Mesendoderm (in vitro differentiated cells): ENCODE results near the gene ACSS2.
"Not testable (repeated sequence)": the region's sequence is repeated elsewhere in the genome, so short reads cannot be mapped to it uniquely, and the experiment has no call there.

Experiments used
- DNase-seq: peaks from one replicate; pipeline ENCODE4 v3.0.0; 2013
- H2AK5ac ChIP-seq: 2 replicates; pipeline ENCODE4 v1.6.1; 2013; ENCODE audit warnings: low read length, inconsistent platforms
- H2BK120ac ChIP-seq: 2 replicates; pipeline ENCODE4 v1.6.1; 2013; ENCODE audit warnings: low read depth, mild to moderate bottlenecking, low read length, moderate library complexity, mixed read lengths
- H2BK15ac ChIP-seq: replicated peaks from 2 replicates; pipeline ENCODE4 v1.6.1; 2013; ENCODE audit warnings: low read depth, mild to moderate bottlenecking, moderate library complexity
- H2BK5ac ChIP-seq: 2 replicates; pipeline ENCODE4 v1.6.1; 2013; ENCODE audit warnings: low read length, inconsistent platforms
- H3K18ac ChIP-seq: 2 replicates; pipeline ENCODE4 v1.6.1; 2013; ENCODE audit warnings: mild to moderate bottlenecking, low read length, mixed read lengths
- H3K23ac ChIP-seq: one replicate; pipeline ENCODE4 v1.6.1; 2013; ENCODE audit warnings: low read length
- H3K27ac ChIP-seq: 2 replicates; pipeline ENCODE4 v1.5.1; 2013; ENCODE audit warnings: low read depth, mild to moderate bottlenecking, inconsistent platforms, low read length, moderate library complexity
- H3K27me3 ChIP-seq: 2 replicates; pipeline ENCODE4 v1.6.1; 2013; ENCODE audit warnings: low read length, control low read depth, mild to moderate bottlenecking, inconsistent platforms; ENCODE audit not compliant: insufficient read depth, poor library complexity
- H3K36me3 ChIP-seq: 2 replicates; pipeline ENCODE4 v1.6.1; 2013; ENCODE audit warnings: low read length, inconsistent platforms; ENCODE audit not compliant: control insufficient read depth, insufficient read depth
- H3K4ac ChIP-seq: one replicate; pipeline ENCODE4 v1.6.1; 2013; ENCODE audit warnings: low read depth, mild to moderate bottlenecking, low read length, moderate library complexity
- H3K4me1 ChIP-seq: 2 replicates; pipeline ENCODE4 v1.6.1; 2013; ENCODE audit warnings: low read depth, low read length, inconsistent platforms; ENCODE audit not compliant: control insufficient read depth
- H3K4me2 ChIP-seq: 2 replicates; pipeline ENCODE4 v1.6.1; 2013; ENCODE audit warnings: low read length
- H3K4me3 ChIP-seq: 2 replicates; pipeline ENCODE4 v1.5.1; 2013; ENCODE audit warnings: mild to moderate bottlenecking, low read length
- H3K56ac ChIP-seq: one replicate; pipeline ENCODE4 v1.6.1; 2013; ENCODE audit warnings: low read length
- H3K79me1 ChIP-seq: 2 replicates; pipeline ENCODE4 v1.6.1; 2013; ENCODE audit warnings: low read length, inconsistent platforms
- H3K79me2 ChIP-seq: 2 replicates; pipeline ENCODE4 v1.6.1; 2013; ENCODE audit warnings: mild to moderate bottlenecking, low read length; ENCODE audit not compliant: control insufficient read depth, insufficient read depth
- H3K9ac ChIP-seq: 2 replicates; pipeline ENCODE4 v1.6.1; 2013; ENCODE audit warnings: low read length, inconsistent platforms
- H4K5ac ChIP-seq: one replicate; pipeline ENCODE4 v1.6.1; 2013; ENCODE audit warnings: low read length
- H4K8ac ChIP-seq: one replicate; pipeline ENCODE4 v1.6.1; 2013; ENCODE audit warnings: low read depth, mild to moderate bottlenecking, control low read depth, low read length, moderate library complexity
- WGBS: extraction: QIAGEN DNeasy Blood & Tissue Kit; methylation state at CpG from one replicate; pipeline ENCODE4 v1.1.7; 2013; ENCODE audit warnings: low lambda C conversion rate, missing lambda C conversion rate; ENCODE audit not compliant: insufficient coverage; ENCODE audit errors: extremely low coverage; 5-methylcytosine and 5-hydroxymethylcytosine counted together

The ACSS2 gene

DNA sequence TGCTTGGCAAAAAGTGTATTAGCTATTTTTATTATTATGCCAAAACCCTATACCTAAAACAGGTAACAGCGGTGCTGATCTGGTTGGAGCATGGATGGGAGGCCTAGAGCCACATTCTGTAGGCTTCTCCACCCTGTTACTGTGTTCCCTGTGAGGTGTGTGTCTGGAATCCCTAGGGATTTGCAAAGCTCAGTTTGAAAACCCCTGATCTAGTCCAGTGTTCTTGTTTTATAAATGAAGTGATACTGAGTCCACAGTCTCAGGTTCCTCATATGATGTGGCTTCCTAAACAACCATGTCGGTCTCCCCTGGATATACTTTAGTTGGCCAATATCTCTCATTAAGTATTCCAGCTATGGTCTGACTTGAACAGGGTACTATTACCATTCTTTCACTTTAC, 16.3 kb downstream of the ACSS2 start:
- WGBS = no CpG with 5 or more reads among the region's 2 CpGs
- H3K27ac ChIP-seq = no peak overlapping the region
- H3K4ac ChIP-seq = no peak overlapping the region
- no peak overlapping the region for H4K5ac ChIP-seq
- no peak overlapping the region for H4K8ac ChIP-seq
- no peaks in the 10 kb centered on the region for H3K4me1 ChIP-seq
- H2BK15ac ChIP-seq = no peak overlapping the region
- DNase-seq = no peak
- H3K4me2 ChIP-seq = no peak overlapping the region
- H3K27me3 ChIP-seq = no peaks in the 10 kb centered on the region
- no peak overlapping the region for H3K4me3 ChIP-seq
- H3K23ac ChIP-seq = no peak overlapping the region
- no peak overlapping the region for H3K9ac ChIP-seq
- no peak overlapping the region for H2AK5ac ChIP-seq
- no peaks in the 10 kb centered on the region for H3K79me2 ChIP-seq
- H3K79me1 ChIP-seq = no peaks in the 10 kb centered on the region
- H3K18ac ChIP-seq = no peak overlapping the region
- H2BK5ac ChIP-seq = no peak overlapping the region
- H3K56ac ChIP-seq = no peak overlapping the region
- H2BK120ac ChIP-seq = no peak overlapping the region
- no peaks in the 10 kb centered on the region for H3K36me3 ChIP-seq

DNA sequence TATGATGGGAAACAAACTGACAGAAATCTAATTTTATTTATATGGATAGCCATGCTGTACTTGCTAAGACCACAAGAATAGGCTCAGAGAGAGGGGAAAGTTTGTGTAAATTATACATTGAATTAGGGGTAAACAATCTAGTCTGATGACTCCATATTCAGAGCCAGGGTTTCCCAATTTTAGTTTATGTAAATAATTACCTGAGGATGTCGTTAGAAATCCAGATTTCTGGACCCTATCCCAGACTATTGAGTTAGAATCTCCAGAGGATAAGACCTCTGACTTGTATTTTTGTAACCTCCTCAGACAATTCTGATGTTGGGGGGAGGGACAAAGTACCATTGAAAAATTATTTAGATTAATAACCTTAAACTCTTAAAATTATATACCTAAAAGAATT, 18.3 kb downstream of the ACSS2 start:
- Histone ChIP-seq H2BK15ac (no peak overlapping the region), H2BK120ac (no peak overlapping the region), H4K5ac (no peak overlapping the region), H3K18ac (no peak overlapping the region), H3K79me1 (no peaks in the 10 kb centered on the region), H2BK5ac (no peak overlapping the region), H3K27me3 (no peaks in the 10 kb centered on the region), H3K23ac (no peak overlapping the region), H3K4me2 (no peak overlapping the region), H3K4me3 (no peak overlapping the region), H2AK5ac (no peak overlapping the region), H3K4ac (no peak overlapping the region), H3K79me2 (no peaks in the 10 kb centered on the region), H3K4me1 (no peaks in the 10 kb centered on the region), H4K8ac (no peak overlapping the region), H3K27ac (no peak overlapping the region), H3K36me3 (no peaks in the 10 kb centered on the region), H3K56ac (no peak overlapping the region), H3K9ac (no peak overlapping the region)
- DNase-seq = no peak
- WGBS = no CpG with 5 or more reads among the region's 1 CpG

DNA sequence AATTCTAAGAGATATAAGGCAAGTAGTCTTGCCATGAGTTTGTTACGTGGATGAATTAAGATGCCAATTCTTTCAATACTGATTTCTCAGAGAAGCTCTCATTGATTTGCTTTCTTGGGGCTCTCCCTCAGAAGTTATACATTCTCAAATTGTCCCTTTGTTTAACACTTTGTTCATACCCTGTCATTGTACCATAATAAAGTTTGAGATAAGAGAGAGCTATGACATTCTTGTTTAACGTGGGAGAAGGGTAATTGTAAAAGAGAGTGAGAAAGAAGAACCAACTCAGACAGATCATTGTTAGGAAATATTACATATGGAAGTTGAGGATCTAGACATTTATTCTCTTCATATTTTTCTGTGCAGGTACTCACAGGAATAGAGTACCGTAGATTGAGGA, 19.1 kb downstream of the ACSS2 start:
- no peaks in the 10 kb centered on the region for H3K36me3 ChIP-seq
- no peak overlapping the region for H2BK5ac ChIP-seq
- DNase-seq = no peak
- no peaks in the 10 kb centered on the region for H3K79me1 ChIP-seq
- H3K79me2 ChIP-seq = no peaks in the 10 kb centered on the region
- H4K5ac ChIP-seq = no peak overlapping the region
- WGBS = no CpG with 5 or more reads among the region's 3 CpGs
- no peak overlapping the region for H2BK120ac ChIP-seq
- no peaks in the 10 kb centered on the region for H3K4me1 ChIP-seq
- H2BK15ac ChIP-seq = no peak overlapping the region
- H3K27me3 ChIP-seq = no peaks in the 10 kb centered on the region
- H3K56ac ChIP-seq = no peak overlapping the region
- H3K4ac ChIP-seq = no peak overlapping the region
- no peak overlapping the region for H3K27ac ChIP-seq
- H3K9ac ChIP-seq = no peak overlapping the region
- H3K23ac ChIP-seq = no peak overlapping the region
- no peak overlapping the region for H3K18ac ChIP-seq
- H3K4me3 ChIP-seq = no peak overlapping the region
- no peak overlapping the region for H3K4me2 ChIP-seq
- H4K8ac ChIP-seq = no peak overlapping the region
- no peak overlapping the region for H2AK5ac ChIP-seq

DNA sequence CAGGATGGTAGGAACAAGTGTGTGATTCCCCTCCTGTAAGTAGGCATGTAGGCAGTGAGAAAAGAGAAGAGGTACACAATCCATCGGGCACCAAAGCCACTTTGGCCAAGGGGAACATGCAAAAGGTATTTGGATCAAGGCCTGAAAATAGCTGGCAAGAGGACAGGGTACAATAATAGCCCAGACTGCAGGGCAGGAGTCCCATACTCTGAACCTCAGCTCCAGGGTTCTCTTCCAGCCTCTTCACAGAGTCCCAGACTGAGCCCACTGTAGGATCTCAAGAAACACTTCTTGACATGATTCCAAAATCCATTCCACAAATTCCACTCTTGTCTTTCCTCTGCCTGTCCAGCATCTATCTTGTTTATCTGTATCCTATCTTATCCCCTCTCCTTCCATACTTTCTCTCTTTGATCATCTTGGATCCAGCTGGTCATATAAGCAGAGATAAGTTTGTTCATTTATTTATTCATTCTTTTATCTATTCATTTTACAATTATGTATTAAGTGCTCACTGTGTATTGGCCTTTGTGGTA, 19.7 kb downstream of the ACSS2 start:
- WGBS = no CpG with 5 or more reads among the region's 1 CpG

DNA sequence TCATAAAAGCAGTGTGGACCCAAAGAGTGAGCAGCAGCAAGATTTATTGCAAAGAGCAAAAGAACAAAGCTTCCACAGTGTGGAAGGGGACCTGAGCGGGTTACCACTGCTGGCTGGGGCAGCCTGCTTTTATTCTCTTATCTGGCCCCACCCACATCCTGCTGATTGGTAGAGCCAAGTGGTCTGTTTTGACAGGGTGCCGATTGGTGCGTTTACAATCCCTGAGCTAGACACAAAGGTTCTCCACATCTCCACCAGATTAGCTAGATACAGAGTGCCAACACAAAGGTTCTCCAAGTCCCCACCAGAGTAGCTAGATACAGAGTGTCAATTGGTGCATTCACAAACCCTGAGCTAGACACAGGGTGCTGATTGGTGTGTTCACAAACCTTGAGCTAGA, 21.7 kb downstream of the ACSS2 start:
- not testable (repeated sequence) for H4K8ac ChIP-seq, H2AK5ac ChIP-seq, H3K36me3 ChIP-seq, H3K27me3 ChIP-seq, H3K4ac ChIP-seq, H3K4me2 ChIP-seq, H3K4me1 ChIP-seq, H2BK5ac ChIP-seq, DNase-seq, H3K79me2 ChIP-seq, H3K27ac ChIP-seq, H2BK15ac ChIP-seq, H3K56ac ChIP-seq, H3K23ac ChIP-seq, H2BK120ac ChIP-seq, H3K18ac ChIP-seq, H3K9ac ChIP-seq, H3K79me1 ChIP-seq, H3K4me3 ChIP-seq, H4K5ac ChIP-seq
- WGBS = no CpG with 5 or more reads among the region's 3 CpGs

More for the DNA sequence above, 19.7 kb downstream of the ACSS2 start:
- Histone ChIP-seq H2BK15ac (no peak overlapping the region), H4K8ac (no peak overlapping the region), H3K36me3 (no peaks in the 10 kb centered on the region), H3K23ac (no peak overlapping the region), H3K4me2 (no peak overlapping the region), H2AK5ac (no peak overlapping the region), H3K79me1 (no peaks in the 10 kb centered on the region), H3K18ac (no peak overlapping the region), H3K4me1 (no peaks in the 10 kb centered on the region), H3K4ac (no peak overlapping the region), H4K5ac (no peak overlapping the region), H3K79me2 (no peaks in the 10 kb centered on the region), H3K56ac (no peak overlapping the region), H3K9ac (no peak overlapping the region), H2BK120ac (no peak overlapping the region), H3K27ac (no peak overlapping the region), H3K4me3 (no peak overlapping the region), H3K27me3 (no peaks in the 10 kb centered on the region), H2BK5ac (no peak overlapping the region)
- no peak for DNase-seq

DNA sequence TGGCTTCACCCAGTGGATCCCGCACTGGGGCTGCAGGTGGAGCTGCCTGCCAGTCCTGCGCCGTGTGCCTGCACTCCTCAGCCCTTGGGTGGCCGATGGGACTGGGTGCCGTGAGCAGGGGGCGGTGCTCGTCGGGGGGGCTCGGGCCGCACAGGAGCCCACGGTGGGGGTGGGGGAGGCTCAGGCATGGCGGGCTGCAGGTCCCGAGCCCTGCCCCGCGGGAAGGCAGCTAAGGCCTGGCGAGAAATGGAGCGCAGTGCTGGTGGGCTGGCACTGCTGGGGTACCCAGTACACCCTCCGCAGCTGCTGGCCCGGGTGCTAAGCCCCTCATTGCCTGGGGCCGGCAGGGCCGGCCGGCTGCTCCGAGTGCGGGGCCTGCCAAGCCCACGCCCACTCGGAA, 22.3 kb downstream of the ACSS2 start:
- H2BK15ac ChIP-seq, H3K27ac ChIP-seq, H3K27me3 ChIP-seq, H3K56ac ChIP-seq, H3K23ac ChIP-seq, H2BK120ac ChIP-seq, H3K18ac ChIP-seq, H4K8ac ChIP-seq, H3K36me3 ChIP-seq, H3K79me2 ChIP-seq, H3K4me3 ChIP-seq, H2BK5ac ChIP-seq, DNase-seq, H3K4ac ChIP-seq, H4K5ac ChIP-seq, H2AK5ac ChIP-seq, H3K9ac ChIP-seq, H3K79me1 ChIP-seq, H3K4me1 ChIP-seq, H3K4me2 ChIP-seq: not testable (repeated sequence)
- WGBS = no CpG with 5 or more reads among the region's 26 CpGs
